HL-60 (cell line): ENCODE data around the gene ZMAT5.

Experiments used
- CTCF ChIP-seq: IDR thresholded peaks from one replicate; pipeline ENCODE4 v1.5.1; 2011; ENCODE audit warnings: low read length, control low read depth, inconsistent platforms; ENCODE audit not compliant: insufficient read depth
- GABPA ChIP-seq: IDR thresholded peaks from 2 replicates; pipeline ENCODE4 v1.6.1; 2012; ENCODE audit warnings: low read depth
- POLR2AphosphoS5 ChIP-seq: IDR thresholded peaks from 2 replicates; pipeline ENCODE4 v1.6.1; 2012; ENCODE audit warnings: low read depth
- SPI1 ChIP-seq: IDR thresholded peaks from 2 replicates; pipeline ENCODE4 v1.6.1; 2012; ENCODE audit warnings: low read depth, mild to moderate bottlenecking, borderline replicate concordance

GRCh38 chr22:29790061-29790460, 23.3 kb upstream of the ZMAT5 start:
- TF ChIP-seq CTCF = no peak
- TF ChIP-seq POLR2AphosphoS5 = no peak
- TF ChIP-seq SPI1 = no peak
- TF ChIP-seq GABPA = no peak
